Activated T-helper 1 cell treated with anti-CD3 and anti-CD28 coated beads, Interleukin-2, amount 50 U/mL, for 16 hours (primary cell): ENCODE measurements around the gene POU2F1.
"Not testable (repeated sequence)": the region's sequence is repeated elsewhere in the genome, so short reads cannot be mapped to it uniquely, and the experiment has no call there.

Experiments
- DNase-seq, 2 donors: peaks; one replicate each; pipeline ENCODE4 v3.0.0-alpha.2; 2020; ENCODE audit warnings: low read depth in 1 of 2, low spot score in 1 of 2

POU2F1 gene

DNA sequence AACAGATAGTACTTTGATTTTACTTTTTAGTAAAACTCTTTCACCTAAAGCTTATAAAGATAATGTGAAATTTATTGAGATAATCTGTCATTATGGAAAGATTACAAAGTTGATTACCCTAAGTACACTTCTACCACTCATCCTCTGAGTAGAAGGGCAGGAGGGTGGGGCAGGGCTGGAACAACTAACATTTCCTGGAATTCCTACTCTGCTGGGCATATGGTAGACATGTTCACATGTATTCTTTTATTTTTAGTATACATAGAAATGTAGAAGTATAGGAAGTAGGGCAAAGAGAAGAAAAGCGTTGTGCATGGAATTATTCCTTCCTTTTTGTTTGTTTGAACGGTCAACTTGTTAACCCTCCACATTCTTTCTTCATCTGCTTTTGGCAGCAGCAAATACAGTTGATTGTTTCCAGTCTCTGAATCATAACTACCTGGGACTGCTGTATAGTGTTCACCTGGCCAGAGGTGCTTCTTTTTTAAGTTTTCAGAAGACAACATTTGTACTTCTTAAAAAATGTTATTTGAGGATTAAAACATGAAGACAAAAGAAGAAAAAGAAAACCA is 85.1 kb downstream of the POU2F1 start:
- DNase-seq: no peak

DNA sequence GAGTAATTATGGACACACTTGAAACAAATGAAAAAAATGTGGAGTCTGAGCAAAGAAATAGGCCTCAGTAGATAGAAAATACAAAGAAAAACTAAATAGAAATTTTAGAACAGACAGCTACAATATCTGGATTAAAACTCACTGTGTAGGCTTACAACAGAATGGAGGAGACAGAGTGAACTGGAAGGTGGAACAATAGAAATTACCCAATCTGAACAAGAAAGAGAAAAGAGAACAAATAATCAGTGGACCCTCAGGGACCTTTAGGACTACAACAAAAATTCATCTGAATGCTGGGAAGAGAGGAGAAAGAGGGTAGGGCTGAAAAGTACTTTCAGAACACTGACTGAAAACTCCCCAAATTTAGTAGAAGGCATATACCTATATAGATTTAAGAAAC is 90.0 kb downstream of the POU2F1 start:
- no peak for DNase-seq

DNA sequence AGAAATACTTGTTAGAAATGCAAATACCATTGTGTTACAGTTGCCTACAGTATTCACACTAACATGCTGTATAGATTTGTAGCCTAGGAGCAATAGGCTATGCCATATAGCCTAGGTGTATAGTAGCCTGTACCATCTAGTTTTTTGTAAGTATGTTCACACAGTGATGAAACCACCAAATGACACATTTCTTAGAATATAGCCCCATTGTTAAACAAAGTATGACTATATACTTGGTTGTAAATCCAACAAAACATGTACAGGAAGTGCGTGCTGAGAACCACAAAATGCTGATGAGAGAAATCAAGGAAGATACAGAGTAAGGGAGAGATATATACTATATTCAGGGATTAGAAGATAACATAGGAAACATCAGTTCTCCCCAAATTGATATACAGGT is 92.2 kb downstream of the POU2F1 start:
- DNase-seq: no peak

DNA sequence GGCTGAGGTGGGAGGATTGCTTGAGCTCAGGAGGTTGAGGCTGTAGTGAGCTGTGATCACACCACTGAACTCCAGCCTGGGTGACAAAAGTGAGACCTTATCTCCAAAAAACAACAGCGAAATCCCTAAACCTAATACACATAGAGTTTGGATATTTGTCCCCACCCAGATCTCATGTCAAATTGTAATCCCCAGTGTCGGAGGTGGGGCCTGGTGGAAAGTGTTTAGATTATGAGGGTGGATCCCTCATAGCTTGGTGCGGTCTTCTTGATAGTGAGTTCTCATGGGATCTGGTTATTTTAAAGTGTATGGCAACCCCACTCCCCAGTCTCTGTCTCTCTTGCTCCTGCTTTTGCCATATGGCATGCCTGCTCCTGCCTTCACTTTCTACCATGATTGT is 94.0 kb downstream of the POU2F1 start:
- DNase-seq: no peak

DNA sequence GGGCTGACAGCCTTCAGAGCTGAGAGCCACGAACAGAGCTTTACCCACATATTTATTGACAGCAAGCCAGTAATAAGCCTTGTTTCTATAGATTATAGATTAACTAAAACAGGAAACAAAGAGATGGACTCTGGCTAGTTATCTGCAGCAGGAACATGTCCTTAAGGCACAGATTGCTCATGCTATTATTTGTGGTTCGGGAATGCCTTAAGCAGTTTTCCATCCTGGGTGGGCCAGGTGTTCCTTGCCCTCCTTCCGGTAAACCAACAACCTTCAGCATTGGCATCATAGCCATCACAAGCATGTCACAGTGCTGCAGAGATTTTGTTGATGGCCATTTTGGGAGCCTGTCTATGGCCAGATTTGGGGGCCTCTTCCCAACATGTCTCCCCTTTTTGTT is 96.8 kb downstream of the POU2F1 start:
- DNase-seq: no peak

DNA sequence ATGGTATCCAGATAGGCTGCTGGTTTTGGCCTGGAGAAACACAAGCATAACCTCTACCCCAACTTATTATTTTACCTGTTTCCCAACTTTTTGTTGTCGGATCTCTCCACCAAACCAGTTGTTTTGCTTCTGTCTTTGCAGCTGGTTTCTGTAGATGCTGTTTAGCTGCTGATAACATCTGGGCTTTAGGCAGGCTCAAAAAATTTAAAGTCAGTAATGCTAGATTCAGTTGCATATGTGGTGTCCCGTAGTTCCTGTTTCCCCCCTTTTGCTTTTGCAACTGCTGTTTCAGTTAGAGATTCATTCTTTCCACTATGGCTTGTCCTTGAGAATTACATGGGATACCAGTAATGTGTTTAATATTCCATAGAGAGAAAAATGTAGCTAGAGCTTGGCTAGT is 98.5 kb downstream of the POU2F1 start:
- DNase-seq: not testable (repeated sequence)

DNA sequence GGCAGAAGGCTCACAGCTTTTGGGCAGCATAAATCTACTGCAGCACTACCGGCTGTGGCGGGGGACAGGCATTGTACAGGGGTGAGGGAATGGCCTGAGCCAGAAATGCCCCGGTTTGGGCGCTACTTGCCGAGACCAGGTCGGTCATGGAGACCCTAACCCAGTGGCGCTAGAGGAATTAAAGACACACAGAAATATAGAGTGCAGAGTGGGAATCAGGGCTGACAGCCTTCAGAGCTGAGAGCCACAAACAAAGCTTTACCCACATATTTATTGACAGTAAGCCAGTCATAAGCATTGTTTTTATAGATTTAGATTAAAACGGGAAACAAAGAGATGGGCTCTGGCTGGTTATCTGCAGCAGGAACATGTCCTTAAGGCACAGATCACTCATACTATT is 101.8 kb downstream of the POU2F1 start:
- no peak for DNase-seq

DNA sequence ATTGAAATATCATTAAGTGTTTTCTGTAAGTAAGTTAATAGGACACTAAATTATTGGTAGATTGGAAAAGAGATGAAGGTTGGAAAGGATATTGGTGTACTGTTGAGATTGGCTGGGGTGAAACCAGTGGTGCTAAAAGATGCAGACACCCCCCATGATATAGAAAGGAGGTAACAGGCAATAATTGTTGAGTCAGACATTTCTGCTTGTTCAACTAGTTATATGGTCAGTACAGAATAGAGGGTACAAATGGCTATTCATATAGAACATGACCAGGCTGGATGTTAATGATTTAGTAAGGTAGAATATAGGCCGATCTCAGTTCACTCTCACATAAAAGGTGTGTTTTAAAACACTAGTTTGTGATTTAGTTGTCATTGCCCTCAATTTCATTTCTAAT is 104.5 kb downstream of the POU2F1 start:
- DNase-seq: no peak

DNA sequence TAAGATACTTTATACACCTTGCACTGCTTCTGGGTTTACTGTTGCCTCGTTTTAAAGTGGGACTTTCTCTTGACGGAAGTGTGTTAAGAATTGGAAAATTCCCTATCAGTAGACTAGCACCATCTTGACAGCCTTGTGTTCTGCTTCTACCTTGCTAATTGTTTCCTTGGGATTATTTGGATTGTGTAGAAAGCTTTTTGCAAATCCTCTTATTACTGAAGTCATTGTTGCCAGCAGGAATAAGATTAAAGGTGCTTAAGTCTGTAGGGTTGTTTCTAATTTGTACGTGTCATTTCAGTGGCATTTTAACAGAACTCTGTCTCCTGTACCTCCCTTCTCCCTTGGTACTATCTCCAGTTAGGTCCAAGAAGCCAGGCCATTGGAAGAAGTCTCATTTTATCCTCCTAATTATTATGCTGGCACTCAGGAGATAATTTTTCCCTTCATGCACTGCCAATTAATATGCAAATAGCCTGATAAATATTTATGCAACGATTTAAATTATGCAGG is 107.7 kb downstream of the POU2F1 start:
- DNase-seq: no peak

DNA sequence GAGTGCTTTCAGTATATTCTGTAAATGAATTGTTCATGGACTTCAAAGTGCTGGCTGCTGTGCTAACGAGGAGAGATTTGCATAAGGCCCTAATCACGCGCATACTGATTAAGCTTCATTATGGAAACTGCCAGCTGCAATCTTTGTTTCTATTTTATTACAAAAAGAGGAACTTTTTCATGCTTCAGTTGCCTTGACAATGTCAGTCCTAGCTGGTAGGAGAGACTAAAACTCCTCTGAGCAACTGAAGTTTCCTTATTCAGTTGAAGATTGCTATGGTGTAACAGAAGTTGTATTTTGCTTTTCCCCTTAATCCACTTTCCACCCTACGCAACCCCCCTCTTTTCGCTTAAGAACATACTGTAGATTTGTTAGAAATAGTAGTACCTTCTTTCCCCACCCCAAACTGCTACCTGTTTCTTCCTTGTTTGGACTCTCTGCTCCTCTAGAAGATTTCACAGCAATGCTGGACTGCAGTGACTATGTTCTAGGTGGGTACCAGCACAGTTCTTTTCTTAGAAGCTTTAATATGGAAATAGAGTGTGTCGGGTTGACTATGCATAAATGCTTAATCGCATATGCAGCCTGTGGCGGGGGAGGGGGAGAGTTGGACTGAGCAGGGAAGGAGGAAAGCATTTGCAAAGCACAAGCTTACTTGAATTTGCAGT is 108.3 kb downstream of the POU2F1 start:
- no peak for DNase-seq

DNA sequence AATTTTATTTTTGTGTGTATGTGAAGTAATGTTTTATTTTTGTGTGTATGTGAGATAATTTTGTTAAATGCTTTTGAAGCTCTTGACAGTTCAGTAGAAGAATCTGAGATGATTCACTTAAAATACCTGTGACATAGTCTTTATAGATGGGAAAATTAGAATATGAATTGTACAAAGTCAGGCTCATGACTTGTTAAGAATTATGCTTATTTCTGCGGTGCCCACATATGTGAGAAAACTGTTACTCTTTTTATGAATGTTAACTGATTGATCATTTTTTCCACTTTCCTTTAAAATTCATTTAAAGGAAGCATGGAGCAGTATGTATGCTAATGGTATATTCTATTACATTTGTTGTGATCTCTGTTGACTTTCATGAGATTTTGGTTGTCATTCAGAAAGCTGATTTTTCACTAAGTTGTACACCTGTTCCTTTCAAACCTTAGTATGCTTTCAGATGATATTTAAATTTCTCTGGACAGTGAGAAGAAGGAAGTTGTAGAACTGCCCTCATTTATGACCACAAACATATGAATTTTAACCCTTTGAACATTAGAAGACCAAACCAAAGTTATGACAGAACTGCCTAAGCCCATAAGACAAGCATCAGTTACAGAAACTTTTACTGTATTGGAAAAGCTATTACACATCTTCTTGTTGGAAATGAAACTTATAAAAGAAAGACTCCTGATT is 110.1 kb downstream of the POU2F1 start:
- DNase-seq: no peak

DNA sequence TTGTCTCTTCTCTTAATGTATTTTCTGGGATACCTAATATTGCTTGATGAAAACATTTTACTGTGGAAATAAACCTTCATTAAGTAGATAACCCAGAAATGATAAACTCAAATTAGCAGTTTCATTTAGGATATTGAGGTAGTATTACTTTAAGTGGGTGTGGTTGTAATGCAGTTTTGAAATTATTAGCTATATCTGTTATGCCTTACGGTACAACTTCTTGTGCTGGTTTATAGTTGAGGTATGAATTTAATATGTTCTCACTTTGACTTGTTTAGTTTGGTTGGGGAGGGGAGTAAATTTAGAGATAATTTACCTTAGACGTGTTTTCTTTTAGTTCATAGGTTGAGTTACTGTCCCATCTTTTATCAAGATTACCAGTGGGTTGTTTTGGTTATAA is 111.0 kb downstream of the POU2F1 start:
- no peak for DNase-seq

DNA sequence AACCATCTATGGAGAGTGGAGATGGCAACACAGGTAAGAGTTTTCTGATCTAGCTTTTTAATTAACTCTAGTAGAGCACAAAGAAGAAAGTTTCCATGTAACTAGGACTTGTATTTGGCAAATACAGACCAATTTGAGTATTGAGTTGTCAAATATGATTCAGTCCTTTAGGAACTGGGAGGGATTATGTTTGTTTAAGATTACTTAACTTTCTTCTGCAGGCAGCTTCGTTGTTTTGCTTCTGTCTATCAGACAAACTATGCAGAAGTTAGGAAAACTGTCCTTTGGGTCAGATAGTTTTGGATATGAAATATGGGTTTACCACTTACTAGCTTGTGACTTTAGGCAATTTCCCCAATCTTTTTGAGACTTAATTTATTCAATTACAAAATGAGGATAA is 111.8 kb downstream of the POU2F1 start:
- no peak for DNase-seq

DNA sequence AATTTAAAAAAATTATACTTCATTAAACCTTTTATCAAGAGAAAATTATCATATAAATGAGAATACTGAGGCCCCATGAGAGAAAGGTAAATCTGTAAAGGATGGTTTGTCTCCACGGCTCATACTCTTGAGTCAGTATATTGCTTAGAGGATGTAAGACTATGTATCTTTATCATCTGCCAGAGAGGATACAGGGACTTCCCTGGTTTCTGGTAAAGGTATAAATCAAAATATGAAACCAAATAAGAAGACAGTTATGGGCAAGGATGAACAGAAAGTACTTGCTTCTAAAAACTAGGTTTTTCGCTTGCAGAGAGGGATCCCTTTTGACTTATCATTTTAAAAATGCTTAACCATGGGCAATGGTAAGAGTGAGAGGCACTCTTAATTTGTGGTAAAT is 112.4 kb downstream of the POU2F1 start:
- no peak for DNase-seq

DNA sequence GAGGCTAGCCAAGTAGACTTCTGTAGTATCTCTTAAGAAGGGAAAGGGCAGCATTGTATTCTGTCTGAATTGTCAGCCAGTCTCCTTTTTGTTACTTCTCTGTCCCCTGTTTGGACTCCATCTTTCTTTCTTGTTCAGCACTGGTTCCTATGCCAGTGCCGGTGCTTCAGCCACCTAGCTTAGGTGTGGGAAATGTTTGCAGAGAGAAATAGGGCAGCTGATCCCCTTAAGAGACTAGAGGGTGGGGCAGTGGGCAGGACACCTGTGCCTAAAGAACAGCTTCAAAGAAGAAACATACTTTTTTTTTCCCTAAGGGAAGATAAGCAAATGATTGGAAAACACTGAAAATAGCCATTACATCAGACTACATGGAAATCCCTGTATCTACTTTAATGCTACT is 113.0 kb downstream of the POU2F1 start:
- no peak for DNase-seq

DNA sequence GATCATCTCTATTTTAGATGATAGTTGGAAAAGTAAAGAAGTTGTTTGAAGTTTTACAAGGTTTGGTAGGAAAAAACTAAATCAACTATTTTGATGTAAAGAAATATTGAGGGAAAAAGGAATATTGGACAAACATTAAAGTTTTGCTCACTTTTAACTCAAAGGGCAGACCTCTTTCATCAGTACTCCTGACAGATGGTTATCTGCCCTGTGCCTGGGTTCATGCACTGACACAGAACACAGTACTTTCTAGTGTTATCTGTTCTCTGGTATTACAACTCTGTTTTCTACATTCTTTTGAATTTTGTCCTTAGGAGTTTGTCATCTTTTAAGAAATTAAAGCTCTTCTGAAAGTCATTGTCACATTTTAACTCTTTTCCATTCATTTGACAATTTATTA is 118.7 kb downstream of the POU2F1 start:
- no peak for DNase-seq

DNA sequence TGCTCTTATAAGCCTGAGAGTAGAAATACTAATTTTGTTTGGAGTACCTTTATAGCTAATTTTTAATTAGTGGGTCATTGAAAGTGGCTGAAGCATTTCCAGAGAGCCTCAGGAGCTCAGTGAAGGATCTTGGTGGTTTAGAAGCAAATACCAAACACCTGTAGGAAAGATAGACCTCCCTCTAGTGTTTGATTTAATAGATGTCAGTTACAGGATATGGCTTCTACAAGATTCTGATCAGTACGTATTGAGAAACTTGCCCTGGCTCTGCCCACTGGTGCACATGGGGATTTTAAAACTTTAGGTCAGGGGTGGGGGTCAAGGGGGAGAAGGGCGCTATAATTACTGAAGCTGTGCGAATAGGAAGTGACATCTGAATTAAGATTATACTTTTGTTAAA is 122.2 kb downstream of the POU2F1 start:
- DNase-seq: no peak

DNA sequence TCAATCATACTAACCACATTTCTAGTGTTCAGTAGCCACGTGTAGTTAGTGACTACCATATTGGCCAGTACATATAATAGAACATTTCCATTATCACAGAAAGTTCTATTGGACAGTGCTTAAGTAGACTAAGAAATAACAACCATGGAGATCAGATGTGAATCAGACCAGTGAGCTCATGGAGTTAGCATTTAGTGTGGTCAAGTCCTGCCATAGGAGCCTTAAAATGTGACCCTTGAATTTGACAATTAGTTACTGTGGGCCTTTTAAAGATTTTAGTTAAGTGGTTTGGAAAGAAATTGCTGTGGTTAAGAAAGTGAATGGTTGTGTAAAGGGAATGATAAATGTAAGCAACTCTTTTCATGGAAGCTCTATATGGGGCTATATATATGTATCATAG is 123.4 kb downstream of the POU2F1 start:
- DNase-seq: no peak

DNA sequence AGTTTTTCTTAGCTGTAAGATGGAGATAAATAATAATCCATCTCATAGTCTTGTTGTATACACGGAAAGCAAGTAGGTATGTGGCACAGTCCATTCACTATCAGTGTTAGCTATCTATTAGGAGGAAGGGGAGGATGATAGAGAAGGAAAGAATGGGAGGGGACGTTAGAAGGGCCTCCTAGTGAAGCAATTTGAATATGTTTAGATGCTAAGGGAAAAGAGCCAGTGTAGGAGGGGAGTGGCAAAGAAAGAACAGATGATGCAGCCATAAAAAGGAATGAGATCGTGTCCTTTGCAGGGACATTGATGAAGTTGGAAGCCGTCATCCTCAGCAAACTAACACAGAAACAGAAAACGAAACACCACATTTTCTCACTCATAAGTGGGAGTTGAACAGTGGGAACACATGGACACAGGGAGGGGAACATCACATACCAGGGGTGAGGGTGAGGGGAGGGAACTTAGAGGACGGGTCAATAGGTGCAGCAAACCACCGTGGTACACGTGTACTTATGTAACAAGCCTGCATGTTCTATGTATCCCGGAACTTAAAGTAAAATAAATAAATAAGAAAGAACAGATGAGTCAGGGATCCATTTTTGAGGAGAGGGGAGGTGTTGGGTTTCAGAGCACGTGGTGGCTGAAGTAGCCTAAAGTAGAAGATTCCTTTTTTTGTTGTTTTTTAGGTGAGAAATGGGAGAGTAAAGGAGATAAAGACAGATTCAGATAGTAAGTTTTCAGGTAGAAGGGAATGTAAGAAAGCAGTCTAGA is 124.1 kb downstream of the POU2F1 start:
- DNase-seq: no peak

DNA sequence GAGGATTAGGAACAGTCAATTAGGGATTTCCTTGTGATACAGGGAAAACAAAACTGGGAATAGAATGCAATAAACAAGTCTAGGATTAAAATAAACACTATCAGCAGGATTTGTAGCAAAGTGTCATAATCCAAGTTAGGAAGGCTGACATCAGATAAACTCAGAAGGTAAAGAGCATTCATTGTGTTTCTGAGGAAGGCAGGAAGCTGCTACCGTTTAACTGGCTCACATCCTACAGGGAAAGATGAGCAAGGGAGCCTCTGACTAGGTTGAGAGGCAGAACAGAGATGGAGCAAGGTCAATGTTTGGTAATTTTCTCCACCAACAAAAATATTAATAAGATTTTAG is 124.7 kb downstream of the POU2F1 start:
- no peak for DNase-seq

DNA sequence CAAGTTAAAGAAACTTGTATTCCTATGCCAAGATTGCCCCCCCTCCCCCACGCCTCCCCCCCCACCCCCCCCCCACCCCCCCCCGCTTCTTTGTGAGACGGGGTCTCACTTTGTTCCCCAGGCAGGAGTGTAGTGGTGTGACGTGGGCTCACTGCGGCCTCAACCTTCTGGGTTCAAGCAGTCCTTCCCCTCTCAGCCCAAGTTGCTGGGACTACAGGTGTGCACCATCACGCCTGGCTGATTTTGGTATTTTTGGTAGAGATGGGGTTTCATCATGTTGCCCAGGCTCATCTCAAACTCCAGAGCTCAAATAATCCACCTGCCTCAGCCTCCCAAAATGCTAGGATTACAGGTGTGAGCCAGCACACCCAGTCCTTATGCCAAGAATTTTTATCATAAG is 136.6 kb downstream of the POU2F1 start:
- DNase-seq: no peak

DNA sequence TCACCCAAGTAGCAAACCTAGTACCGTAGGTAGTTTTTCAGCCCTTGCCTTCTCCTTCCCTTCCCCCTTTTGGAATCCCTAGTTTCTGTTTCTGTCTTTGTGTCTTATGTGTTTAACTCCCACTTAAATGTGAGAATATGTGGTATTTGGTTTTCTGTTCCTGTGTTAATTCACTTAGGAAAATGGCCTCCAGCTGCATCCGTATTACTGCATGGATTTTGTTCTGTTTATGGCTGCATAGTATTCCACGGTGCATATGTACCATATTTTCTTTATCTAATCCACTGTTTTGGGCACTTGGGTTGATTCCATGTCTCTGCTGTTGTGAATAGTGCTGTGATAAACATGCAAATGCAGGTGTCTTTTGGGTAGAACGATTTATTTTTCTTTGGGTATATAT is 138.6 kb downstream of the POU2F1 start:
- no peak for DNase-seq
